ENCODE results near the gene TJP1. TPM values are rescaled to one million over a fixed set of nuclear protein-coding genes. Genes with fewer than 3 reads are reported as not detected.
A peak's percentile ranks its signal among the peaks of the same experiment; 100 is the strongest.

The TJP1 gene
- polyA plus RNA-seq, 1 experiment, result 99.6 TPM

DNA sequence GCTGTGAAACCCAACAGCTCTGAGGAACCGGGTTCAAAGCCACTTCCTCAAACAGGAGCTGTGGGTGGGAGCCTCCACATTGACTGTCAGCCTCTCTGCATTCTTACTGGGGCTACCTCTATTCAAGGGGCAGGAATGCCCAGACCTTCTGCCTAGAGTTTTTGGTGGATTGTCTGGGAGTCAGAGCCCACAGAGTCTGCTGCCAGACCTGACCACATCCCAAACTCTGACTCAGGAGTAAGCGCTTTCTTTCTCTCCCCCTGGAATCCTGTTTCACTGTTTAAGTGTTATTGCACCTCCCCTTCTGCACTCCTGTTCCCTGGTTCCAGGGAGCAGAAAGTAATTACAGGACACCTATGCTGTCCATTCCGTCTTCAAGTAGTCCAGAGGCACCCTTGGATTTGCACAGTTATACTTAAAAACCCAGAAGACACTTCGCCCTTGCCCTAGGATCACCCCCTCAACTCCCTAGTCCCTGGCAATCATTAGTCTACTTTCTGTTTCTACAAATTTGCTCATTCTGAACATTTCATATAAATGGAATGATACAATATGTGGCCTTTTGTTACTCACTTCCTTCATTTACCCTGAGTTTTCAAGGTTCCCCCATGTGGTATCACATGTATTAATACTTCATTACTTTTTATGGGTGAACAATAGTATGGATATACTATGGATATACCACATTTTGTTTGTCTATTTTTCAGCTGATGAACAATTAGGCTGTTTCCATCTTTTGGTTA lies 37.9 kb upstream of the TJP1 start:
- no peak overlapping the region for H3K4me3 ChIP-seq (ENCODE audit: low read depth, low read length)

DNA sequence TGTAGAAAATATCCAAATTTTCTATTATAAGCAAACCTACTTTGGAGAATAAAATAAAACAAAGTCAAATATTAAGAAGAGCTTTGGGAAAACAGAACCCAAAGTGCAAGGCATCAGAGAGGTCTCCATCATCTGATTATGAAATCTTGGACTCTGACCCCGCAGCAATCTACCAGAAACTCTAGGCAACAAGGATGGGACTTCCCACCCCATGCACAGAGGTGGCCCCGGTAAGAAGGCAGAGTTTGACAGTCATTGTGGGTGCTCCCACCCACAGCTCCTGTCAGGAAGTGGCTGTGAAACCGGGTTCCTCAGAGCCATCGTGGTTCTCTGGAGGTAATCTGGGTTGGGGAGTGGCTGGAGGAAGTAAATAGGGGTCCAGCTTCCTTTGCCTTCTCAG lies 37.0 kb upstream of the TJP1 start:
- H3K9me3 ChIP-seq (ENCODE audit: control insufficient read depth, insufficient read depth, low read length), result no peaks in the 10 kb centered on the region
- POLR2A ChIA-PET, result no interaction called here
- no peak overlapping the region for H3K27ac ChIP-seq (ENCODE audit: low read depth, low read length)
- no peak overlapping the region for H3K4me3 ChIP-seq (ENCODE audit: low read depth, low read length)
- TF ChIP-seq, protein P1, sequence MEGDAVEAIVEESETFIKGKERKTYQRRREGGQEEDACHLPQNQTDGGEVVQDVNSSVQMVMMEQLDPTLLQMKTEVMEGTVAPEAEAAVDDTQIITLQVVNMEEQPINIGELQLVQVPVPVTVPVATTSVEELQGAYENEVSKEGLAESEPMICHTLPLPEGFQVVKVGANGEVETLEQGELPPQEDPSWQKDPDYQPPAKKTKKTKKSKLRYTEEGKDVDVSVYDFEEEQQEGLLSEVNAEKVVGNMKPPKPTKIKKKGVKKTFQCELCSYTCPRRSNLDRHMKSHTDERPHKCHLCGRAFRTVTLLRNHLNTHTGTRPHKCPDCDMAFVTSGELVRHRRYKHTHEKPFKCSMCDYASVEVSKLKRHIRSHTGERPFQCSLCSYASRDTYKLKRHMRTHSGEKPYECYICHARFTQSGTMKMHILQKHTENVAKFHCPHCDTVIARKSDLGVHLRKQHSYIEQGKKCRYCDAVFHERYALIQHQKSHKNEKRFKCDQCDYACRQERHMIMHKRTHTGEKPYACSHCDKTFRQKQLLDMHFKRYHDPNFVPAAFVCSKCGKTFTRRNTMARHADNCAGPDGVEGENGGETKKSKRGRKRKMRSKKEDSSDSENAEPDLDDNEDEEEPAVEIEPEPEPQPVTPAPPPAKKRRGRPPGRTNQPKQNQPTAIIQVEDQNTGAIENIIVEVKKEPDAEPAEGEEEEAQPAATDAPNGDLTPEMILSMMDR (IDR thresholded peaks at IDR 0.05; ENCODE audit: low read depth, low read length), result no peak
- H3K27me3 ChIP-seq (ENCODE audit: control insufficient read depth, insufficient read depth, low read length), result no peaks in the 10 kb centered on the region
- DNase-seq (ENCODE audit: low read depth, low spot score), result no peak
- CTCF ChIA-PET, result no interaction called here

More for the DNA sequence above, 37.9 kb upstream of the TJP1 start:
- H3K27me3 ChIP-seq (ENCODE audit: control insufficient read depth, insufficient read depth, low read length), result no peaks in the 10 kb centered on the region
- DNase-seq (ENCODE audit: low read depth, low spot score), result peak; percentile 49
- TF ChIP-seq, protein P1 (IDR thresholded peaks at IDR 0.05; ENCODE audit: low read depth, low read length), result no peak
- CTCF ChIA-PET, result no interaction called here
- POLR2A ChIA-PET, result no interaction called here
- H3K27ac ChIP-seq (ENCODE audit: low read depth, low read length), result peak overlapping the region; percentile 80
- no peaks in the 10 kb centered on the region for H3K9me3 ChIP-seq (ENCODE audit: control insufficient read depth, insufficient read depth, low read length)

DNA sequence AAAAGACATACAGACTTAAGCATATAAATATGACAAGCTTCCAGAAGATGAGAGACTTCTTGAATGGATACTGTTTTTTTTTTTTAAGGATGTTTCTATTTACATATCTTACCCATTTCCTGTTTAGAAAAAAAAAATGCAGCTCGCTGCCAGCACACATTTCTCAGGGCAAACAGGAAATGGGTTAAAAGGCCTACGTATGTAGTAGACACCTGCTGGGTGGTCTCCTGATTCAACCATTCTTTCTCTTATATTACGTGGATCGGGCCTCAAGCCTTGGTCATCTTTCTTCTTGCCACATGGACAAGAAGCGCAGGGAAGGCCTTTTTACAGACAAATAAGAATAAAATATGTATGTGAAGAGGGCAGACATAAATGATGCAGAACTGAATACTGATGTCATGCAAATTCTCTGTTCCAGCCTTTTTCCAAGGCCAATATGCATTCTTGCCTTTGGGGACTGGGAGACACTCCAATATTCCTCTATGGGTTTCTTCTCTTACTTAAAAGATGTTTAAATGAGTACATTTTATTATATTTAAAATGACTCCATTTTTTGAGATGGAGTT lies 35.0 kb upstream of the TJP1 start:
- TF ChIP-seq, protein P1 (IDR thresholded peaks at IDR 0.05; ENCODE audit: low read depth, low read length), result no peak
- no peaks in the 10 kb centered on the region for H3K27me3 ChIP-seq (ENCODE audit: control insufficient read depth, insufficient read depth, low read length)
- ChIA-PET POLR2A (no interaction called here), CTCF (interaction anchor here (0.5 to 0.6 kb wide), 2 partner anchors 76 to 1699 kb away, joined by 3 to 6 read pairs; no protein-coding TSS in a partner anchor)
- DNase-seq (ENCODE audit: low read depth, low spot score), result no peak
- no peak overlapping the region for H3K27ac ChIP-seq (ENCODE audit: low read depth, low read length)
- no peaks in the 10 kb centered on the region for H3K9me3 ChIP-seq (ENCODE audit: control insufficient read depth, insufficient read depth, low read length)
- no peak overlapping the region for H3K4me3 ChIP-seq (ENCODE audit: low read depth, low read length)

DNA sequence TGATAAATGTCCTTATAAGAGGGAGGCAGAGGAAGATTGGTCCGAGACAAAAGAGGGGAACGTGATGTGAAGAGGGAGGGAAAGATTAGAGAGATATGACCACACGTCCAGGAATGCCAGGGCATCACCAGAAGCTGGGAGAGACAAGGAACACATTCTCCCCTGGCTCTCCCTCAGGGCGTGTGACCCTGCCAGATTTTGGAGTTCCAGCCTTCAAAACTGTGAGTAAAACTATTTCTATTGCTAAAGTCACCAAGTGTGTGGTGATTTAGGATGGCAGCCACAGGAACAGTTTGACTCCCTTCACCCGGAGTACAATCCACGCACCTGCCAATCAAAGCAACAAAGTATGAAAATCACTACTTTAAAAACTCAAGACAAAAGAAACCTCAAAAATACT lies 32.1 kb upstream of the TJP1 start:
- ChIA-PET POLR2A (no interaction called here), CTCF (interaction anchor here (1.2 kb wide), 1 partner anchor 17 kb away, joined by 3 read pairs; no protein-coding TSS in a partner anchor)
- TF ChIP-seq, protein P1 (IDR thresholded peaks at IDR 0.05; ENCODE audit: low read depth, low read length), result no peak
- Histone ChIP-seq H3K9me3 (ENCODE audit: control insufficient read depth, insufficient read depth, low read length) (peaks cover 8% of the 10 kb centered on the region; the same call in 1 of the 2 replicates), H3K27me3 (ENCODE audit: control insufficient read depth, insufficient read depth, low read length) (no peaks in the 10 kb centered on the region), H3K27ac (ENCODE audit: low read depth, low read length) (no peak overlapping the region), H3K4me3 (ENCODE audit: low read depth, low read length) (no peak overlapping the region)
- DNase-seq (ENCODE audit: low read depth, low spot score), result no peak
